Measurements from ENCODE around the gene SLC35F3.

- TF ChIP-seq CTCF (IDR thresholded peaks at IDR 0.05 in 4 of 5, conservative IDR thresholded peaks at IDR 0.05 in 1 of 5) (no peak), POLR2A (IDR thresholded peaks at IDR 0.05) (no peak)
Measured at GRCh38 chr1:234345237-234345636, 440.8 kb downstream of the SLC35F3 start.
